DLD1 (cell line): Measurements from ENCODE around the gene ATP5F1D.

Experiments used
- in situ Hi-C: cut with HindIII; loops from 2 replicates; pipeline ENCODE4 v1.10.0; 2017; ENCODE audit warnings: low sequenced_read_pairs

ATP5F1D gene

DNA sequence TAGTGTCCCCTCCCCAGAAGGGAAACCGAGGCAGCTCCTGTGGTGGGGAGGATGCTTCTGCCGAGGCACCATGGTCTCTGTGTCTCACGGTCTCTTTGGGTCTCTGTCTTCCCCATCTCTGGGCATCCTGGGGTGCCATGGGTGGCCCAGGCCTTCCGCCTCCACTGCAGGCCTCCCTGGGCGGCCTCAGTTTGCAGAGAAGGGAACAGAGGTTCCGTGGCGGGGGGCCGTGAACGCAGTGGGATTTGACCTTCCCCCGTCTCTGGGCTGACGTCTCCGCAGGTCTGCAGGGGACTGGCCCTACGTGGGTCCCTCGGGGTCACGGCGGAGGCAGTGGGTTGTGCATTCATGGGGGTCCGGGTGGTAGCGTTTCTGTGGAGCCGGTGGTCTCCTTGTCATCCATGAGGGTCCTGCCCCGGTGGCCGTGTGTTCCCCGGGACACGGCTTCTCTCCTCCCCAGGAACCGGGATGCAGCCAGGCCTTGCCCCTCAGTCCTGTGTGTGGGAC, 48.7 kb downstream of the ATP5F1D start:
- in situ Hi-C loops = no loop called here

DNA sequence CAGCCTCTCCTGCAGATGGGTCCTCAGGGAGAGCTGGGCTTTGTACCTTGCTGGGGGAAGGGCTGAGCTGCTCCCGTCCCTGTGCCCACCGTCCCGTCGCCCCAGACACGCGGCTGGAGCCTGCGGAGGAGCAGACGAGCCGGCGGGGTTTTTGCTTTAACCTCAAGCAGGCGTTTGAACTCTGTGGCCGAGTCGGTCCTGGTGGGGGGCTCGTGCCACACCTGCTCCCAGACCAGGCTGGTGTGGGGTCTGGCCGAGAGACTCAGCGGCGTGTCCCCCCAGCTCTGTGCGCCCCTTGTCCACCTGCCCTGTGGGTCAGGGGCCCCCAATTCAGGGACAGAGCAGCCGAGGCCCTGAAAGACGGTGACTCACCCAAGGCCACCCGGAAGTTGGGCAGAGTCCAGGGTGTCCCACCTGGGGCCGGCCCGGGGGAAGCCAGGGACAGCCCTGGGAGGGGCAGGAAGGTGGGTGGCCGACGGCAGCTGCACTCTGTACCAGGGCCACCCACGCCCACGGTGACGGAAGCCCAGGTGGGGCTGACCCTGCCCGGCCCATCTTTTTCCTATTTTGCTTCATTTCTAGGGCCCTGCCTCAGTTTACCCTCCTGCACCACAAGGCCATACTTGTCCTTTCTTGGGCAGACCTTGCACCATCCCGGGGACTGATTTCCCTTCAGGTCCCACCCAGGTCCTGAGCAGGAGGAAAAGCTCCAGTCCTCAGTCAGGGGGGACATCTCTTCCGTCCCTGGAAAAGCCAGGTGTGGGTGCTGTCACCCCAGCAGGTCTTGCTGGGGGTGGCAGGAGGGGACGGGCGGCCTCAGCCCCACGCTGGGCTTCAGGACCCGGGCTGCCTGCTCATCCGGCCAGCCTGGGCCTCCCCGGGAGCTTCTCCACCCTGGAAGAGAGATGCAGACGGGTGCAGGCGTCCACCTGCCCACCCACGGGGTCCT, 49.4 kb downstream of the ATP5F1D start:
- in situ Hi-C loops = no loop called here

- in situ Hi-C loops = no loop called here
Observed at GRCh38 chr19:1291761-1292418, 50.3 kb downstream of the ATP5F1D start.

DNA sequence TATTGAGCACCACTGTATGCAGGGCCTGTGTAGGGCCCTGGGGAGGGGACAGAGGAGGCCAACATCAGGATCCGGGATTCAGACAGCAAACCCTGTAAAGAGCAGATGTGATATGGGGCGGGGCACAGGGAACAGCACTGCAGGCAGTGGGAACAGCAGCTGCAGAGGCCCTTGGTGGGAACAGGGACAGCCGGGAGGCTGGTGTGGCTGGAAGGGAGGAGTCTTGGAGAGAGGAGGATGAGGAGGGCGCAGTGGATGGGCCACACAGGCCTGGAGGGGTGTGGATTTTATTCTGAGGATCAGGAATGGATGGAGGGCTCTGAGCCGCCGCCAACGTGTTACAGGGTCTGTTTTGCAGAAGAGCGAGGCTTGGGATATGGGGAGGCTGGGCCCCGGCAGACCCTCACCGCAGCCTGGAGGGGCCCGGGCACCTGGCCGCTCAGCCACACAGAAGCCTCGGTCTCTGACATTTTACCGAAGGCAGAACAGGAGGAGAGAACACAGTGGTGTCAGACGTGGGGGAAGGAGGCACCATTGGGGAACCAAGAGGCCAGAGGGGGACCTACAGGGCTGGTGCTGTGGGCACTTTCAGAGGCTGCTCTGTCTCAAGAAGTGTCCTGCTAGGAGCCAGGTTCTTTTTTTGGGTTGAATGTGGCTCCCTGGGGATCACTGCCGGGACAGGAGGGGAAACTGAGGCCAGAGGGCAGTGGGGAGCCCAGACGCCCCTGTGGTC, 51.0 kb downstream of the ATP5F1D start:
- in situ Hi-C loops = no loop called here

DNA sequence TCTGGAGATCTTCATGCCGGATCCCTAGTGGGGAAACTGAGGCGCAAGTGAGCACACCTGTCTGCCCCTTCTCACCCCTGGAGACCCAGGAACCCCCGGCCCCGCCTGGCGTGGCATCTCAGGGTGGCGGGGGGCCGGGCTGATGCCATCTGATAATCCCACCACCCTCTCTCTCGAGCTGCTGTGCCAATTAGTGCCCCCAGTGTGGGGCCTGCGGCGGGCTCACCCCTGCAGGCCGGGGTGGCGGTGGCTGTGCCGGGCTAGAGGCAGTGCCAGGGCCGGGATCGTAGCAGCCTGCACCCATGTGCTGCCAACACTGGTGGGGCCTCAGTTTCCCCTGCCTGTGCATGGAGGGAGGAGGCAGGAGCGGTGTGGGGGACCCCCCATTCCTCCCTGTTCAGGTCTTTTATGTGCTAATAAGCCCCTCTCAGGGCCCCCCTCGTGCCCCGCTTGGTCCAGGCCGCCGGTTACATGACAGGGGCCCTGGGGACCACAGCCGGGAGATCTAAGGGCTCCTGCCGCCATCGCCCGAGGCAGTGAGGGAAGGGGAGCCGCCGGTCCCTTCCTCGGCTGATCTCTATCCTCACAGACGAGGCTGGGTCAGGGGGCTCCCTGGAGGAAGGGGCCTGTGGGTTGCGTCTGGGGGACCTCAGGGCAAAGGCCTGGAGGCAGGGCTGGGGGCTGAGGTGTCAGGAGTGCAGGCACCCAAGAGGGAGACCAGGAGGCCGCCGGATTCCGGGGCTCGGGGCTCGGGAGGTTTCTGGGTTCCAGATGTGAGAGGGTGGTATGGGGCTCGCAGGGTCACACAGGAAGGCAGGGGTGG, 52.4 kb downstream of the ATP5F1D start:
- in situ Hi-C loops = no loop called here
